Colonic mucosa (tissue), 4 donors: ENCODE data around the gene OR10C1. TPM values are rescaled to one million over a fixed set of nuclear protein-coding genes. Genes with fewer than 3 reads are reported as not detected.

Source experiments
- DNase-seq: peaks from one replicate; pipeline ENCODE4 v3.0.0-alpha.2; 2020
- H3K27ac ChIP-seq: fragments of 200-600 bp; one replicate; pipeline ENCODE4 v1.8.0; 2021
- H3K27me3 ChIP-seq: fragments of 200-600 bp; one replicate; pipeline ENCODE4 v1.8.0; 2021
- H3K36me3 ChIP-seq: fragments of 200-600 bp; one replicate; pipeline ENCODE4 v1.8.0; 2021
- H3K4me1 ChIP-seq: fragments of 200-600 bp; one replicate; pipeline ENCODE4 v1.8.0; 2021; ENCODE audit warnings: mild to moderate bottlenecking
- H3K4me3 ChIP-seq: fragments of 200-600 bp; one replicate; pipeline ENCODE4 v1.8.0; 2021
- H3K9ac ChIP-seq, 2 donors: one replicate each; pipeline ENCODE4 v1.7.0; 2013; ENCODE audit warnings: control low read depth in 2 of 2, low read depth in 2 of 2, low read length in 2 of 2
- H3K9me3 ChIP-seq: fragments of 200-600 bp; one replicate; pipeline ENCODE4 v1.8.0; 2021
- intact Hi-C: fragments of 100-400 bp; cut with DNase I; formaldehyde crosslinking; loops from one replicate; pipeline ENCODE4 v1.14.1; 2022
- total RNA-seq, 2 donors: library from RNA; stranded (reverse); fragmentation: NEBNext Ultra II Directional in 1 of 2; extraction: Animal tissue kit (Norgen Biotek cat#: 25700) in 1 of 2; gene quantifications; one replicate each; pipeline ENCODE4 v1.2.1, GENCODE V29; 2021
- TF ChIP-seq, protein P1 (sequence below): fragments of 200-600 bp; IDR thresholded peaks from one replicate; pipeline ENCODE4 v1.8.0; 2022; ENCODE audit warnings: antibody characterized with exemption, mild to moderate bottlenecking
- donor health status: healthy.
- donor health status: DM: no; HTN: no; CAD: no.
- donor health status: DM: no; HTN: no; CAD: no.

The OR10C1 gene
- total RNA-seq, 2 donors from 2014 or later: not detected

DNA sequence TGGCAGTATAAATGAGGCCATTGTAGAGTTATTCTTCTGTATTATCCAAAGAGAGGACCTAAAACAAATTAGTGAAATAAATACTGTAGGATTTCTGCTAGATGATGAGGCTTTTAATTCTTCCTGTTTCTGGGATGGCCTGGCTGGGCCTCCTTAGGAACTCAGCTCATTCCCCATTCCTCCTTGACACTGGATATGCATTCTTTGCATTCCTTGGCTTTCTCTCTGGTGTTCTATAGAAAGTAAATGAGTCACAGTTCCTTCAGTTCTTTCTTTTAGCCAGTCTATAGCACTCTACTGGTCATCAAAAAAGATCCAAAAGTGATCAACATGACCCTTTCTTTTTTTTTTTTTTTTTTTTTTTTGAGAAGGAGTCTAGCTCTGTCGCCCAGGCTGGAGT lies 8.6 kb downstream of the OR10C1 start:
- DNase-seq: no peak
- Histone ChIP-seq H3K36me3 (no peaks in the 10 kb centered on the region), H3K4me3 (no peak overlapping the region), H3K9me3 (no peaks in the 10 kb centered on the region), H3K9ac (no peak overlapping the region), H3K4me1 (no peaks in the 10 kb centered on the region), H3K27ac (no peak overlapping the region), H3K27me3 (no peaks in the 10 kb centered on the region)
- intact Hi-C loops: no loop called here
- TF ChIP-seq, protein P1, sequence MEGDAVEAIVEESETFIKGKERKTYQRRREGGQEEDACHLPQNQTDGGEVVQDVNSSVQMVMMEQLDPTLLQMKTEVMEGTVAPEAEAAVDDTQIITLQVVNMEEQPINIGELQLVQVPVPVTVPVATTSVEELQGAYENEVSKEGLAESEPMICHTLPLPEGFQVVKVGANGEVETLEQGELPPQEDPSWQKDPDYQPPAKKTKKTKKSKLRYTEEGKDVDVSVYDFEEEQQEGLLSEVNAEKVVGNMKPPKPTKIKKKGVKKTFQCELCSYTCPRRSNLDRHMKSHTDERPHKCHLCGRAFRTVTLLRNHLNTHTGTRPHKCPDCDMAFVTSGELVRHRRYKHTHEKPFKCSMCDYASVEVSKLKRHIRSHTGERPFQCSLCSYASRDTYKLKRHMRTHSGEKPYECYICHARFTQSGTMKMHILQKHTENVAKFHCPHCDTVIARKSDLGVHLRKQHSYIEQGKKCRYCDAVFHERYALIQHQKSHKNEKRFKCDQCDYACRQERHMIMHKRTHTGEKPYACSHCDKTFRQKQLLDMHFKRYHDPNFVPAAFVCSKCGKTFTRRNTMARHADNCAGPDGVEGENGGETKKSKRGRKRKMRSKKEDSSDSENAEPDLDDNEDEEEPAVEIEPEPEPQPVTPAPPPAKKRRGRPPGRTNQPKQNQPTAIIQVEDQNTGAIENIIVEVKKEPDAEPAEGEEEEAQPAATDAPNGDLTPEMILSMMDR: no peak

DNA sequence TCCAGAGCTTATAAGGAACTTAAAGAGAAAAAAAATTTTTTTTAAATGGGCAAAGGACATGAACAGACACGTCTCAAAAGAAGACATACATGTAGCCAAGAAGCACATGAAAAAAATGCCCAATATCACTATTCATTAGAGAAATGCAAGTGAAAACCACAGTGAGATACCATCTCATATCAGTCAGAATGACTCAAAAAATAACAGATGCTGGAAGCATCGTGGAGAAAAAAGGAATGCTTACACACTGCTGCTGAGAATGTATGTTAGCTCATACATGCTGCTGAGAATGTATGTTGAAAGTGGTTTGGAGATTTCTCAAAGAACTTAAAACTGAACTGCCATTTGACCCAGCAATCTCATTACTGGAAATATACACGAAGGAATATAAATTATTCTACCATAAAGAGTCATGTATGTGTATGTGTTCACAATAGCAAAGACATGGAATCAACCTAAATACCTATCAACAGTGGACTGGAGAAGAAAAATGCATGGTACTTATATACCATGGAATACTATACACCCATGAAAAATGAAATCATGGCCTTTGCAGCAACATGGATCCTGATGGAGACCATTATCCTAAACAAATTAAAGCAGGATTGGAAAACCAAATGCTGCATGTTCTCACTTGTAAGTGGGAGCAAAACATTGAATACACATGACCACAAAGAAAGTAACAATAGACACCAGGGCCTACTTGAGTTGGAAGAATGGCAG lies 12.5 kb downstream of the OR10C1 start:
- DNase-seq: no peak
- Histone ChIP-seq H3K4me1 (no peaks in the 10 kb centered on the region), H3K9ac (no peak overlapping the region), H3K4me3 (no peak overlapping the region), H3K27me3 (no peaks in the 10 kb centered on the region), H3K27ac (no peak overlapping the region), H3K36me3 (no peaks in the 10 kb centered on the region), H3K9me3 (no peaks in the 10 kb centered on the region)
- TF ChIP-seq, protein P1: no peak
- intact Hi-C loops: no loop called here

DNA sequence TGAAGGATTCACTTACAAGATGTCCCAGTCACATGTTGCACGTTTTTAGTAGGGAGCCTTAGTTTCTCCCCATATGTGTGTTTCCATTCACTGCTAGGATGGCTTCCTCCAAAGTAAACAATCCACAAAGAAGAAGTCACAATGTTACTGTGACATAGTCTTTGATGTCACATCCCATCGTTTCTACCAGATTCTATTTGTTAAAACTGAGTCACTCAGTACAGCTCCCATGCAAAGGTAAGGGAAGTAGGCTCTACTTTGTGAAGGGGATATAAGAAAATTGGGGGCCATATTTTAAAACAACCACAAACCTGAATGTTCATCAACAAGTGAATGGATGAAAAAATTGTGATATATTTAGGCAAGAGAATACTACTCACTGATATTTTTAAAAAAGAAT lies 17.9 kb downstream of the OR10C1 start, which contains the start of the genes OR11A1 and OR2H1:
OR11A1 (minus strand) TSS at position 101 of the 400 bp plus-strand sequence. CDS start 29,430 bp downstream, outside the sequence.
OR2H1 (plus strand) TSS at position 185 of the 400 bp plus-strand sequence. CDS start 4,615 bp downstream, outside the sequence.
- H3K9ac ChIP-seq: no peak within 1 kb of the TSS
- no peak within 1 kb of the TSS for H3K27ac ChIP-seq
- H3K4me1 ChIP-seq: no peaks in the 10 kb centered on the region
- no peaks in the 10 kb centered on the region for H3K27me3 ChIP-seq
- H3K4me3 ChIP-seq: no peak within 1 kb of the TSS
- TF ChIP-seq, protein P1: no peak
- intact Hi-C loops: no loop called here
- H3K9me3 ChIP-seq: no peaks in the 10 kb centered on the region
- H3K36me3 ChIP-seq: no peaks in the 10 kb centered on the region
- DNase-seq: no peak

DNA sequence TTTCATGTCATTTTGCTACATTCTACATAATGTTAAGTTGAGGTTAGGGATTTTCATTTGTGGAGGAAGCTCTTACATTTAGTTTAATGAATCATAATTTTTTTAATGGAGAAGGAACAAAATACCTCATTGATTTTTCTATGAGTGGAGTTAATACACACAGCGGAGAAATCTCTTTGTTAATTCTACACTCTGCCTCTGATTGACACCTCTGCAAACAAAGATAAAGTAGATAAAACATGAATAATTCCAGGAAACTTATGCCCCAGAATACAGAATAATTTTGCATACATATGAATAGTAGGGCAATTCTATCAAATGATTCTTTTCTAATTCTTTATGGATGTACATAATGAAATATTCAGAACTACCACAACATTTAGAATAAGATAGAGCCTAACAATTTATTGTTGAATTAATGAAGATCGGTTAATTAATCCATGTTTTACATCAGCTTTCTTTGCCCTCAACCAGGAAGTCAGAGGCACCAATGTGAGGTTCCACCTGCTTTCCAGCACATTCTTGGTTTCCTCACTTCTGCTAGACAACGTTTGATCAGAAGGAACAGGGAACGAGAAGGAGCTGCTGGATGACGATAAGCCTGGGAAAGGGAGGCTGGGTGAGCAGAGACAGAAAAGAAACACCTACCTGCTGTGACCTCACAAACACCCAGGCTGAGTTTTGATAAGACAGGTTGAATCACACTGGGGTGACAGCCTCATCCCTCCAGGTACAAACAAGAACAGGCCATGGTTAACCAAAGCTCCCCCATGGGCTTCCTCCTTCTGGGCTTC lies 22.1 kb downstream of the OR10C1 start:
- Histone ChIP-seq H3K36me3 (no peaks in the 10 kb centered on the region), H3K9ac (no peak overlapping the region), H3K4me3 (no peak overlapping the region), H3K4me1 (no peaks in the 10 kb centered on the region), H3K9me3 (no peaks in the 10 kb centered on the region), H3K27me3 (no peaks in the 10 kb centered on the region), H3K27ac (no peak overlapping the region)
- DNase-seq: no peak
- TF ChIP-seq, protein P1: no peak
- intact Hi-C loops: no loop called here

DNA sequence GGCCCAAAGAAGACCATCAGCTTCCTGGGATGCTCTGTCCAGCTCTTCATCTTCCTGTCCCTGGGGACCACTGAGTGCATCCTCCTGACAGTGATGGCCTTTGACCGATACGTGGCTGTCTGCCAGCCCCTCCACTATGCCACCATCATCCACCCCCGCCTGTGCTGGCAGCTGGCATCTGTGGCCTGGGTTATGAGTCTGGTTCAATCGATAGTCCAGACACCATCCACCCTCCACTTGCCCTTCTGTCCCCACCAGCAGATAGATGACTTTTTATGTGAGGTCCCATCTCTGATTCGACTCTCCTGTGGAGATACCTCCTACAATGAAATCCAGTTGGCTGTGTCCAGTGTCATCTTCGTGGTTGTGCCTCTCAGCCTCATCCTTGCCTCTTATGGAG lies 22.9 kb downstream of the OR10C1 start:
- Histone ChIP-seq H3K4me1 (no peaks in the 10 kb centered on the region), H3K36me3 (no peaks in the 10 kb centered on the region), H3K9ac (no peak overlapping the region), H3K9me3 (no peaks in the 10 kb centered on the region), H3K27me3 (no peaks in the 10 kb centered on the region), H3K27ac (no peak overlapping the region), H3K4me3 (no peak overlapping the region)
- no peak for DNase-seq
- intact Hi-C loops: no loop called here
- TF ChIP-seq, protein P1: no peak
